Activated CD4-positive, alpha-beta memory T cell treated with anti-CD3 and anti-CD28 coated beads, Interleukin-2, amount 10 ng/mL, durations not matched to agents 7 days and 5 days (primary cell): Measurements from ENCODE around the gene L3MBTL2. TPM values are rescaled to one million over a fixed set of nuclear protein-coding genes. Genes with fewer than 3 reads are reported as not detected.
A peak's percentile ranks its signal among the peaks of the same experiment; 100 is the strongest.

ENCODE experiments used
- CTCF ChIA-PET: fragments of 350-600 bp; sonication (Branson Sonifier 250); formaldehyde crosslinking; loops from one replicate; lab custom pipeline; 2021; ENCODE audit warnings: antibody characterized with exemption, inconsistent platforms; lab: Charles Lee
- POLR2A ChIA-PET: fragments of 350-600 bp; sonication (Branson Sonifier 250); formaldehyde crosslinking; loops from one replicate; lab custom pipeline; 2021; ENCODE audit warnings: antibody characterized with exemption; lab: Charles Lee
- DNase-seq: peaks from one replicate; pipeline ENCODE4 v3.0.0-alpha.2; 2020
- H3K27ac Mint-ChIP-seq: one replicate; pipeline ENCODE4 v1.8.0; 2021; ENCODE audit warnings: mild to moderate bottlenecking, mixed read lengths
- H3K27me3 Mint-ChIP-seq: one replicate; pipeline ENCODE4 v1.8.0; 2021; ENCODE audit warnings: mixed read lengths
- H3K36me3 Mint-ChIP-seq: one replicate; pipeline ENCODE4 v1.8.0; 2021; ENCODE audit warnings: low read depth, mixed read lengths
- H3K4me1 Mint-ChIP-seq: one replicate; pipeline ENCODE4 v1.8.0; 2021; ENCODE audit warnings: mixed read lengths
- H3K4me3 Mint-ChIP-seq: one replicate; pipeline ENCODE4 v1.8.0; 2021; ENCODE audit warnings: mild to moderate bottlenecking, mixed read lengths
- H3K9me3 Mint-ChIP-seq: one replicate; pipeline ENCODE4 v1.8.0; 2021; ENCODE audit warnings: mixed read lengths
- total RNA-seq, 2 experiments: library from RNA; stranded (reverse); gene quantifications; one replicate each; pipeline ENCODE4 v1.2.3, GENCODE V29; 2021

The L3MBTL2 gene
- total RNA-seq, 2 experiments from 2014 or later, result 25.9 to 30.7 TPM

DNA sequence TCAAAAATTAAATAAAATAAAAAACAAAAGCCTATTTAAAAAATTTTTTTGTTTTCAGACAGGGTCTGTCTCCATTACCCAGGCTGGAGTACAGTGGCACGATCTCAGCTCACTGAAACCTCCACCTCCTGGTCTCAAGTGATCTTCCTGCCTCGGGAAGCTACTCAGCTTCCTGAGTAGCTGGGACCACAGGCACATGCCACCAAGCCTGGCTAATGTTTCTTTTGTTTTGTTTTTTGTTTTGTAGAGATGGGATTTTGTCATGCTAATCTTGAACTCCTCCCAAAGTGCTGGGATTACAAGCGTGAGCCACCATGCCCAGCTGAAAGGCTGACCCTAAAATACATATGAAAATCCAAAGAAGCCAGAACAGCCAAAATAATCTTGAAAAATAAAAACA is 20.4 kb upstream of the L3MBTL2 start:
- Mint-ChIP-seq H3K27ac (no peak overlapping the region), H3K27me3 (peaks cover under 1% of the 10 kb centered on the region), H3K4me3 (no peak overlapping the region), H3K9me3 (no peaks in the 10 kb centered on the region), H3K4me1 (no peaks in the 10 kb centered on the region), H3K36me3 (peaks cover 3% of the 10 kb centered on the region)
- CTCF ChIA-PET, result no interaction called here
- POLR2A ChIA-PET, result interaction anchor here (2.3 kb wide), 1 partner anchor 53 kb away, joined by 7 read pairs; no protein-coding TSS in a partner anchor
- no peak for DNase-seq

DNA sequence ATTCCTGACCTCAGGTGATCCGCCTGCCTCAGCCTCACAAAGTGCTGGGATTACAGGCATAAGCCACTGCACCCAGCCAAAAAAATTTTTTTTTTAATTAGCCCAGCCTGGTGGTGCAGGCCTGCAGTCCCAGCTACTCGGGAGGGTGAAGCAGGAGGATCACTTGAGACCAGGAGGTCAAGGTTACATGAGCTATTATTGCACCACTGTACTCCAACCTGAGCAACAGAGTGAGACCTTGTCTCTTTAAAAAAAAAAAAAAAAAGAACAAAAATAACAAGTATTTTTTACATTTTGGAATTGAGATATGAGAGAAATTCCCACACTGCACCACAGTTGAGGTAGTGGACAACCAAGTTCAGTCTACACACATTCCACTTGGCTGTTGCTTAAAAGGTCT is 13.6 kb upstream of the L3MBTL2 start:
- ChIA-PET POLR2A (no interaction called here), CTCF (interaction anchor here (0.6 kb wide), 1 partner anchor 9 kb away, joined by 3 read pairs; no protein-coding TSS in a partner anchor)
- Mint-ChIP-seq H3K9me3 (no peaks in the 10 kb centered on the region), H3K4me1 (peaks cover under 1% of the 10 kb centered on the region), H3K27me3 (peaks cover 6% of the 10 kb centered on the region), H3K36me3 (no peaks in the 10 kb centered on the region), H3K27ac (no peak overlapping the region), H3K4me3 (no peak overlapping the region)
- no peak for DNase-seq

DNA sequence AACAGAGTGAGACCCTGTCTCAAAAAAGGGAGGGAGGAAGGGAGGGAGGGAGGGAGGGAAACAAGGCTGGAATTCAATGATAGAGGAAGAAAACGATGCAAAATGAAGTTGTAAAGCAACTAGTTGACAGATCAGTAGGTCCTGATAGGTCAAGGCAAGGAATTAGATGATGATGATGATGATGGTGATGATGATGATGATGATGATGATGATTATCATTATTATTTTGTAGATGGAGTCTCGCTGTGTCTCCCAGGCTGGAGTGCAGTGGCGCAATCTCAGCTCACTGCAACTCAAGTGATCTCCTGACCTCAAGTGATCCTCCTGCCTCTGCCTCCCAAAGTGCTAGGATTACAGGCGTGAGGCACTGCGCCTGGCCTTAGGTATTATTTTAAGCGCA is 11.3 kb upstream of the L3MBTL2 start:
- Mint-ChIP-seq H3K4me3 (no peak overlapping the region), H3K36me3 (no peaks in the 10 kb centered on the region), H3K9me3 (no peaks in the 10 kb centered on the region), H3K27me3 (peaks cover 13% of the 10 kb centered on the region), H3K27ac (no peak overlapping the region), H3K4me1 (peaks cover 14% of the 10 kb centered on the region)
- ChIA-PET POLR2A (no interaction called here), CTCF (interaction anchor here (0.6 to 1.8 kb wide), 2 partner anchors 271 to 314 kb away, joined by 4 read pairs; no protein-coding TSS in a partner anchor)
- no peak for DNase-seq

DNA sequence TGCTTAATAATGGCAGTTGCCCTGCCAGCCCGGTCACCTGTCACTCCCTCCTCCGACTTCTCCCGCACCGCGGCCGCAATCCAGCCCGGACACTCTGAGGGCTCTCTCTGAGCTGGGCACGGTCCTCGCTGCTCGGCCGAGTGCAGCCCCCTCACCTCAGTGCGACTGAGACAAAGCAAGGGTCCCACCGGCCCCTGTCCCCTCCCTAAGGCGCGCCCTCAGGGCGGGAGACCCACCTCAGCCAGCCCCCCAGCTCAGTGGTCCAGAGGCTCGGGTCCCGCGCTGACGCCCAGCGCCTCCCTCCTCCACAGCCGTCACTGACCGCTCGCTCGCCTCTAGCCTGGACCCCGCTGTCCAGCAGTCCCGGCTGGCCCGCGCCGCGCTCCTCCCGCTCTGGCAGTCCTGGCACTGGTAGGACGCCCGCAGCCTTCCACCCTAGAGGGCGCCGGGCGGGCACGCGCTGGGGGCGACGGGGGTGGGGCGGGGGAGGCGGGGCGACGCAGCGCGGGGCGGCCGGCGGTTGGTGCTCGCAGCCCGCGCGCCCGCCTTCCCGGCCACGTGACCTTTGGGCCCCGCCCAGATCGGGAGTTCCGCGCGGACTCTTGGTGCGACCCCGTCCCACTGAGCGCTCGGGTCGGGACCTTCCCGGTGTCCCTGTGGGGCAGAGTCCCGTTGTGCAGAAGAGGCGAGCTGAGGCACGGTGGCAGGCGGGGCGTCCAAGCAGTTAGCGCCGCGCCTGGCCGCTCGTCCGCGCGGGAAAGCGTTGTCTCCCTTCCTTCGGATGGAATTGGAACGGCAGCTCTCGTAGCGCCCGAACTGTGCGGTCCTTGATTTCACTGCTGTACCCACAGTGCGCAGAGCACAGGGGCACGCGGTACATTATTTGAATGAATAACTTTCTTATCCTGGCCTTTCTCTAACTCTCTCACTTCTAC is 7.8 kb upstream of the L3MBTL2 start:
- DNase-seq, result peak; percentile 81
- Mint-ChIP-seq H3K27me3 (peaks cover 26% of the 10 kb centered on the region), H3K4me3 (peak overlapping the region; percentile 83), H3K9me3 (no peaks in the 10 kb centered on the region), H3K4me1 (peaks cover 14% of the 10 kb centered on the region), H3K27ac (no peak overlapping the region), H3K36me3 (no peaks in the 10 kb centered on the region)
- ChIA-PET CTCF (interaction anchor here (0.7 to 4.5 kb wide), 4 partner anchors 19 to 274 kb away, joined by 3 to 24 read pairs (median 8); partner anchors contain the start of gene RBX1), POLR2A (interaction anchor here (0.6 to 2.3 kb wide), 6 partner anchors 25 to 246 kb away, joined by 3 to 14 read pairs (median 6); partner anchors contain the start of genes EP300 and RBX1)

DNA sequence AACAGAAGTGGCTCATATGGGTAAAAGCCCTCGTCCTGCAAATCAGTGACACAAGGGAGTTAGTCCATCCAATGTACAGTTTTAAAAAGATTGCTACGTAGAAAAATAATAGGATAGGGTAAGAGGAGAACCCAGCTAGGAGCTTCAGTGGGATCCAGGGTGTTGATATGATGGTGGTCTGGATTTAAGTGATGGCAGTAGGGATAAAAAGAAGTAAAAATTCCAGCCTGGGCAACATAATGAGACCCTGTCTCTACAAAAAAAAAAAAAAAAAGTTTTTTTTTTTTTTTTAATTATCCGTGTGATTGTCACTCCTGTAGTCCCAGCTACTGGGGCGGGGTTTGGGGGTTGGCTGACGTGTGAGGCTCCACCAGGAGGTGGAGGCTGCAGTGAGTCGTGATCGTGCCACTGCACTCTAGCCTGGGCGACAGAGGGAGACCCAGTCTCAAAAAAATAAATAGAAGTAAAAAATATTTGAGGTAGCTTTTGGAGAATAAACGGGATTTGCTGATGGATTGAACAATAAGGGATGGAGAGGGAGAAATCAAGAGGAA is 7.0 kb upstream of the L3MBTL2 start:
- peak overlapping the region; percentile 83 for H3K4me3 Mint-ChIP-seq
- H3K36me3 Mint-ChIP-seq, result no peaks in the 10 kb centered on the region
- H3K27ac Mint-ChIP-seq, result no peak overlapping the region
- CTCF ChIA-PET, result interaction anchor here (0.6 to 4.5 kb wide), 5 partner anchors 18 to 415 kb away, joined by 3 to 24 read pairs (median 4); partner anchors contain the start of gene RBX1
- H3K4me1 Mint-ChIP-seq, result peaks cover 14% of the 10 kb centered on the region
- DNase-seq, result peak; percentile 66
- H3K9me3 Mint-ChIP-seq, result no peaks in the 10 kb centered on the region
- H3K27me3 Mint-ChIP-seq, result peaks cover 27% of the 10 kb centered on the region
- POLR2A ChIA-PET, result interaction anchor here (1.6 to 2.3 kb wide), 3 partner anchors 40 to 247 kb away, joined by 6 to 14 read pairs (median 7); partner anchors contain the start of genes EP300 and RBX1

DNA sequence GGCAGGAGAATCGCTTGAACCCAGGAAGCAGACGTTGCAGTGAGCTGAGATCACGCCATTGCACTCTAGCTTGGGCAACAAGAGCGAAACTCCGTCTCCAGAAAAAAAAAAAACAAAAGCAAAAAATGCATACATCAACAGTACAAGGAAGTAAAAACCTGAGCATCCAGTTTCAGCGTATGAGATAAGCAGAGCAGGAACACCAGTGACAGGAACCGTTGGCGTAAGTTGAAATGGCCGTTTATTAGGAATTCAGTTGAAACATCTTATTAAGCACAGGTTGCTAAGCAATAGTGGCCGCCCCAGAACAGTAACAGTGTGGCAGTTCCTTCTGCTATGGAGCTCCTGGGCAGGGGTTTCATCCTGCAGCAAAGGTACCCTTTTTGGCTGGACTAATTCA is 4.0 kb upstream of the L3MBTL2 start:
- Mint-ChIP-seq H3K27me3 (peaks cover 35% of the 10 kb centered on the region), H3K4me3 (no peak overlapping the region), H3K36me3 (peaks cover 3% of the 10 kb centered on the region), H3K27ac (no peak overlapping the region), H3K9me3 (no peaks in the 10 kb centered on the region), H3K4me1 (peaks cover 34% of the 10 kb centered on the region)
- ChIA-PET CTCF (no interaction called here), POLR2A (no interaction called here)
- no peak for DNase-seq

DNA sequence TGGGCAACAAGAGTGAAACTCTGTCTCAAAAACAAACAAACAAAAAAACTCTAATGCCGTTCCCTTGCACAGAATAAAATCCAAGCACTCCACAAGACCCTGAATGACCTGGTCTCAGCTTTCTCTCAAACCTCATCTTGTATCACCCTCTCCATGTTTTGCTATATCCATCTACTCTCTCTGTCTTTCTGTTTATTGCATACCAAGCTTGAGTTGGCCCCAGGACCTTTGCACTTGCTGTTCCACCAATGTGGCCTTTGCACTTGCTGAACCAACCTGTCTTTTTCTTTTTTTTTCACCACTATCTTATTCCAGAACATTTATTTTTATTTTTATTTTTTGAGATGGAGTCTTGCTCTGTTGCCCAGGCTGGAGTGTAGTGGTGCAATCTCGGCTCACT is 2.0 kb upstream of the L3MBTL2 start:
- no peak overlapping the region for H3K27ac Mint-ChIP-seq
- H3K36me3 Mint-ChIP-seq, result peaks cover 13% of the 10 kb centered on the region
- no peak for DNase-seq
- ChIA-PET POLR2A (no interaction called here), CTCF (no interaction called here)
- peaks cover 37% of the 10 kb centered on the region for H3K4me1 Mint-ChIP-seq
- H3K4me3 Mint-ChIP-seq, result no peak overlapping the region
- H3K27me3 Mint-ChIP-seq, result peaks cover 28% of the 10 kb centered on the region
- no peaks in the 10 kb centered on the region for H3K9me3 Mint-ChIP-seq

DNA sequence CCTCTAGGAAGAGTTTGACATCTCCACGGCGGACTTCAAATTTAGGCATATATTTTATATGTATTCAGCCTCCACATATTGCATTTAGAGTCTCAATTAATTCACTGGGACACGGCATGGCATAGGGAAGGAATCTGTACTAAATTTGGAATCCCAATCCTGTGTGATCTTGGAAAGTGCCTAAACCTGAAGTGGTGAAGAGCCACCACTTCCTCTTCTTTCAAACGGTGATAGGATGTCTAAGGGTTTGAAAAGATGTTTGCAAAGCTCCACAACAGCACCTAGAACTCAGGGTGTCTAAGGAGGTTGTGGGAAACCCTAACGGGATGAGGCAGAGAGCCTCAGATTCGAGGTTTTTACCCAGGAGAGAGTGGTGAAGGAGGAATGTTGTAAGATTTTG is 1.0 kb upstream of the L3MBTL2 start:
- Mint-ChIP-seq H3K4me3 (peak overlapping the region; percentile 3), H3K9me3 (no peaks in the 10 kb centered on the region), H3K36me3 (peaks cover 16% of the 10 kb centered on the region), H3K27me3 (peaks cover 28% of the 10 kb centered on the region), H3K4me1 (peaks cover 34% of the 10 kb centered on the region), H3K27ac (no peak overlapping the region)
- DNase-seq, result no peak
- ChIA-PET CTCF (interaction anchor here (0.5 kb wide), 1 partner anchor 869 kb away, joined by 3 read pairs; no protein-coding TSS in a partner anchor), POLR2A (no interaction called here)

DNA sequence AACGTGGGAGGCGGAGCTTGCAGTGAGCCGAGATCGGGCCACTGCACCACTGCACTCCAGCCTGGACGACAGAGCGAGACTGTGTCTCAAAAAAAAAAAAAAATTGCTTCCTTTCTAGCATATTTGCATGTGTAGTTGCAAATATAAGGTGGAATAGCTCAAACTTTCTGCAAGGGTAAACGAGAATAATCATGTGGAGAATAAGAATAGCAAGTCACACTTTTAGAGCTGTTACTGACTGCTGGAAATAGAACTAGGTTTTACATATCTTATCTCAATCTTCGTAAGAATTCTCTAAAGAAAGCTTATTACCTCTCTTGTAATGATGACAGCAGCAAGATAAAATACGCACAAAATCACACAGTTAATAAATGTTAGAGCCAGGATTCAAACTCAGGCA is 1.6 kb downstream of the L3MBTL2 start:
- H3K27ac Mint-ChIP-seq, result peak overlapping the region; percentile 25
- POLR2A ChIA-PET, result interaction anchor here (0.6 to 1.7 kb wide), 3 partner anchors 11 to 255 kb away, joined by 3 to 4 read pairs (median 3); no protein-coding TSS in a partner anchor
- CTCF ChIA-PET, result interaction anchor here (0.9 to 1.7 kb wide), 3 partner anchors 11 to 284 kb away, joined by 3 to 7 read pairs (median 3); no protein-coding TSS in a partner anchor

DNA sequence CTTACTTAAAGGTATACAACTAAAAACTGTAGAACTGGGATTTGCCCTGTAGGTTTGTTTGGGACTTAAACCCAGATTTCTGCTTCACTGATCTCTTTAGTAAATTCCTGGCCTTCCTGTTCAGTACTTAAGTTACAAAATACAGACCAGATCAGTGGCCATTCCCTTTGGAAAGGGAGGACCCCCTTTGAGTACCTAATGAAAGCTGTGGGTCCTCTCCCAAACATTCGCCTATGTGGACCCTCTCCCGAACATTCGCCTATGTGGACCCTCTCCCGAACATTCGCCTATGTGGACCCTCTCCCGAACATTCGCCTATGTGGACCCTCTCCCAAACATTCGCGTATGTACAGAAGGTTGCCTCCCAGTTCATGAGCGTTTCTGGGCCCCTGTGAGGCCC is 10.3 kb downstream of the L3MBTL2 start:
- Mint-ChIP-seq H3K36me3 (peaks cover 52% of the 10 kb centered on the region), H3K27me3 (no peaks in the 10 kb centered on the region), H3K4me3 (peak overlapping the region; percentile 67), H3K27ac (peak overlapping the region; percentile 86), H3K9me3 (no peaks in the 10 kb centered on the region), H3K4me1 (peaks cover 36% of the 10 kb centered on the region)
- POLR2A ChIA-PET, result no interaction called here
- CTCF ChIA-PET, result interaction anchor here (2.9 kb wide), 1 partner anchor 22 kb away, joined by 11 read pairs; no protein-coding TSS in a partner anchor
- no peak for DNase-seq

More for the DNA sequence above, 1.6 kb downstream of the L3MBTL2 start:
- H3K4me1 Mint-ChIP-seq, result peaks cover 35% of the 10 kb centered on the region
- no peak for DNase-seq
- peak overlapping the region; percentile 59 for H3K4me3 Mint-ChIP-seq
- no peaks in the 10 kb centered on the region for H3K9me3 Mint-ChIP-seq
- H3K36me3 Mint-ChIP-seq, result peaks cover 25% of the 10 kb centered on the region
- peaks cover 13% of the 10 kb centered on the region for H3K27me3 Mint-ChIP-seq

DNA sequence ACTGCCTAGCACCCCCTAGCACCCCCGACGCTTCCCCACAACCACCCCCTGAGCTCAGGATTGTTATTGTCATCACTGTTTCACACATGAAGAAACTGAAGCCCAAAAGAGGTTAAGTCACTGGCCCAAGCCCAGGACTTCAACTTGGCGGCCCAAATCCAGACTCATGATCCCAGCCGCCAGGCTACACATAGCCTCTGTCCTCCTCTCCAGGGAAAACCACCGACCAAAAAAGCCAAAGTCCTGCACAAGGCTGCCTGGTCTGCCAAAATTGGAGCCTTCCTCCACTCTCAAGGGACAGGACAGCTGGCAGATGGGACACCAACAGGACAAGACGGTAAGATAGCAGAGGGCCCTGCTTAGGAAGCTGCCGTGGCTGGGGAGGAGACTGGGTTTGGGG is 10.8 kb downstream of the L3MBTL2 start:
- ChIA-PET POLR2A (no interaction called here), CTCF (interaction anchor here (0.5 to 2.2 kb wide), 2 partner anchors 18 to 22 kb away, joined by 4 to 9 read pairs; no protein-coding TSS in a partner anchor)
- Mint-ChIP-seq H3K4me3 (peak overlapping the region; percentile 67), H3K36me3 (peaks cover 52% of the 10 kb centered on the region), H3K27ac (peak overlapping the region; percentile 86), H3K27me3 (no peaks in the 10 kb centered on the region), H3K4me1 (peaks cover 35% of the 10 kb centered on the region), H3K9me3 (no peaks in the 10 kb centered on the region)
- no peak for DNase-seq

DNA sequence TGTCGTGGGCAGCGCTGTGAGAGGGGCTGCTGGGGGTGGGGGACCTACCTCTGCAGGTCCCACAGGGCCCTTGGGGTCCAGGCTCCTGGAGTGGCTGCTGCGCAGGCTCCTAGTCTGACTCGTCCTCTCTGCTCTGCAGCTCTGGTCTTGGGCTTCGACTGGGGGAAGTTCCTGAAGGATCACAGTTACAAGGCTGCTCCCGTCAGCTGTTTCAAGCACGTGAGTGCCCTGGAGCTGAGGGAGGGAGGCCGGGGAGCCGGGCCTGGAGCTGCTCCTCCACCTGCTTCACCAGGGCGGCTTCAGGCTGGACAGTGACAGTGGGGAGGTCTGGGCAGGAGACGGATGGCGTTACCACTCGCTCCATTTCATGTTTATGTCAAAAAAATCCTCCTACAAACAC is 11.9 kb downstream of the L3MBTL2 start:
- DNase-seq, result no peak
- Mint-ChIP-seq H3K27me3 (no peaks in the 10 kb centered on the region), H3K4me3 (peak overlapping the region; percentile 67), H3K27ac (peak overlapping the region; percentile 86), H3K36me3 (peaks cover 55% of the 10 kb centered on the region), H3K4me1 (peaks cover 35% of the 10 kb centered on the region), H3K9me3 (no peaks in the 10 kb centered on the region)
- CTCF ChIA-PET, result interaction anchor here (1.5 to 2.2 kb wide), 2 partner anchors 21 to 294 kb away, joined by 3 to 9 read pairs; no protein-coding TSS in a partner anchor
- POLR2A ChIA-PET, result interaction anchor here (1.1 to 3.6 kb wide), 6 partner anchors 10 to 404 kb away, joined by 3 to 18 read pairs (median 6); partner anchors contain the start of genes ACO2, DESI1, PHF5A and RANGAP1
